GM21526 (cell line): ENCODE results near the gene UBAP2L.
"Not testable (repeated sequence)": the region's sequence is repeated elsewhere in the genome, so short reads cannot be mapped to it uniquely, and the experiment has no call there.

Experiments used
- ATAC-seq: cut with Tn5 transposase; IDR thresholded peaks from one replicate; pipeline ENCODE4 v1.9.1; 2021; ENCODE audit warnings: moderate library complexity; ENCODE audit not compliant: unreplicated experiment, low FRiP score

The UBAP2L gene

DNA sequence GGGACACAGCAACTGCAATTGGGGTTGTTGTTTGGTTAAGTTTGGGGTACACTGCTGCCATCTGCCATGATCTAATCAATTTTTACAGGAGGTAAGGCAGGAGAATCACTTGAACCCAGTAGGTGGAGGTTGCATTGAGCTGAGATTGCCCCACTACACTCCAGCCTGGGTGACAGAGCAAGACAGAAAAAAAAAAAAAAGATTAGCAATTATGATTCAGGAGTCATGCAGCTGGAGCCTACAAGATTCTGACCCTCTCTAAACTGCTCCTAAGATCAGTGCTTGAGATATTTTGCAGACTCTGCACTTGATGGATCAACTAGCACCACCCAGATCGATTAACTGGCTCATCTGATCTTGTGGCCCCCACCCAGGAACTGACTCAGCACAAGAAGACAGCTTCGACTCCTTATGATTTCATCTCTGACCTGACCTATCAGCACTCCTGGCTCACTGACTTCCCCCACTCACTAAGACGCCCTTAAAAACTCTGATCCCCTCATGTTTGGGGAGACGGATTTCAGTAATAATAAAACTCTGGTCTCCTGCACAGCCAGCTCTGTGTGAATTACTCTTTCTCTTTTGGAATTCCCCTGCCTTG lies 87.0 kb downstream of the UBAP2L start:
- not testable (repeated sequence) for ATAC-seq

GRCh38 chr1:154309136-154309535 lies 88.4 kb downstream of the UBAP2L start:
- not testable (repeated sequence) for ATAC-seq

DNA sequence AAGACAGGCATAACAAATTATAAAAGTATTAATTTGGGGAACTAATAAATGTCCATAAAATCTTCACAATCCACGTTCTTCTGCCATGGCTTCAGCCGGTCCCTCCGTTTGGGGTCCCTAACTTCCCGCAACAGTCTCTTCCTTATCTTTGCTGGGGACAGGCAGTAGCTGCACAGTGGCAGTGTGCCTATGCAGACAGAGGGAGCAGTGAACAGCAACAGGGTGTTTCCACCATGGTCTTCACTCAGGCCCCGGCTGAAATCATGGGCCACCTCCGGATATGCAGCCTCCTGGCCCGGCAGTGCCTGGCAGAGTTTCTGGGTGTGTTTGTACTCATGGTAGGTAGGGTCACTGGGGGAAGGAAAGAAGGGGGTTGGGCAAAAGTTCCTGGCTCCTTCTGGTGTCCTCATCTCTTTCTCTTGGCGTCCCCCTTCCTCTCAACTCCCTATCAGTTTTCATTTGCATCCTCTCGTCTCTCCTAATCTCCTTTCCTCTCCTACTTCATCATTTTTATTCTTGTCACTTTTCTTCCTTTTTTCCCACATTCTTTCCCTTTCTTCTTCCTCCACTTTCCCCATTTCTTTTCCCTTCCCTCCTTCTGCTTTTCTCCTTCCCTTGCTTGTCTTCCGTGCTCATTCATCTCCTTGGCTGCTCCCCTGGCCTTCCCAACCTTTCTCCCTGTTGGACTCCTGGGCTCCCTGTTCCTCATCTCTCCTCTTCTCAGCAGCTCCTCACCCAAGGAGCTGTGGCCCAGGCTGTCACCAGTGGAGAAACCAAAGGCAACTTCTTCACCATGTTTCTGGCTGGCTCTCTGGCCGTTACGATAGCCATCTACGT lies 91.7 kb downstream of the UBAP2L start:
- ATAC-seq, result not testable (repeated sequence)

DNA sequence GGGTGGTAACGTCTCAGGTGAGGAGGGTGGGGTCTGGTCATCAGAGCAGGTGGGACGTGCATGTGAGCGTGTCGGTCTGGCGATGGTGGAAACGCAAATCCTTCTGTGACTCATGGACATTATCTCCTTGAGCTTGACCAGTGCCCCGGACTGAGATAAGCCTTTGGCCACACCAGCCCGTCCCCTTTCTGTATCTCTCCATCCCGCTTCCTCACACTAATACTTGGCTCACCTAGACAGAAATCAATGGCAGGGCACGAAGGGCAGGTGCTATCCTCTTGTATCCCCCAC lies 92.3 kb downstream of the UBAP2L start:
- no peak for ATAC-seq

GRCh38 chr1:154314226-154314625 lies 93.5 kb downstream of the UBAP2L start:
- ATAC-seq, result not testable (repeated sequence)

DNA sequence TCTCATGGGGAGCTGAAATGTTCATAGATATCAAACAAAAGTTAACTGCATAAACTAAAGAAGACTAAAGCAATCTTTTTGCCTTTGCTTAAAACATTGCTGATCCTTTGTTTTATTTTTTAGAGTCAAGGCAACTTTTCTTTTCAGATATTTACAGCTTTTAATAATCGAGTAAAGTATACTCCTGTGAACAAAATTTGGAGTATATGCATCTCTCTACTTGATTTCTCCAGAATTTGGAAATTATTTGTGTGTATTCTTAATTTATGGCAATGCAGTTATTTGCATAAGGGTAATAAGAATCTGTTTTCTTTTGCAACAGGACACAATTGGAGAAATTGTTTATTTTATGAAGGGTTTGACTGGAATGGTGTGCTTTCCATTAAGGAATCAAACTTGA lies 95.9 kb downstream of the UBAP2L start:
- ATAC-seq, result no peak

DNA sequence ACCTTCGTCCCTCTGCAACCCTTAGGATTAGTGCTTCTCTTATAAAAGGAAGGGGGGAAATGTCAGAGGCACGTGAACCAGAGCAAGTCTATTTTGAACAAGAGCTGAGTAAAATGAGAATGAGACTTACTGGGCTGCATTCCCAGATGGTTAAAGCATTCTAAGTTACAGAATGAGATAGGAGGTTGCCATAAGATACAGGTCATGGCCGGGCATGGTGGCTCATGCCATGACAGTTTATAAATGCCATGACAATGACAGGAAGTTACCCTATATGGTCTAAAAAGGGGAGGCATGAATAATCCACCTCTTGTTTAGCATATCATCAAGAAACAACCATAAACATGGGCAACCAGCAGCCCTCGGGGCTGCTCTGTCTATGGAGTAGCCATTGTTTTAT lies 97.6 kb downstream of the UBAP2L start:
- no peak for ATAC-seq
